T-helper 1 cell treated with Interleukin-12 subunit alpha and Interleukin-12 subunit beta and Interleukin-4 antibody, amounts not matched to agents 30 ng/mL and 1 ng/mL, for 36 hours (primary cell): ENCODE measurements around the gene RASA4B. TPM values are rescaled to one million over a fixed set of nuclear protein-coding genes. Genes with fewer than 3 reads are reported as not detected.

ENCODE experiments used
- total RNA-seq: library from RNA; stranded (reverse); gene quantifications from 2 replicates; pipeline ENCODE4 v1.2.3, GENCODE V29; 2022

The RASA4B gene
- total RNA-seq, 1 donor from 2014 or later = 16.1 TPM

Other genes starting within 250 kb of the RASA4B start
- gene SH2B2, start 230.9 kb downstream of the RASA4B start, total RNA-seq = 1.3 TPM in 2 replicates
- gene SPDYE6, start 161.3 kb downstream of the RASA4B start, total RNA-seq = not detected in 2 replicates
- 27.1 and 27.4 TPM in 2 replicates for gene PRKRIP1, start 121.4 kb downstream of the RASA4B start, total RNA-seq
- gene ORAI2, start 84.2 kb downstream of the RASA4B start, total RNA-seq = 82.5 and 84.9 TPM in 2 replicates
- gene ALKBH4, start 52.9 kb downstream of the RASA4B start, total RNA-seq = 10.3 and 11.4 TPM in 2 replicates
- gene LRWD1, start 52.8 kb downstream of the RASA4B start, total RNA-seq = 27.3 and 30.7 TPM in 2 replicates
- 46.6 and 47.9 TPM in 2 replicates for gene POLR2J, start 38.9 kb downstream of the RASA4B start, total RNA-seq
- gene UPK3BL2, start 25.9 kb upstream of the RASA4B start, total RNA-seq = 25.7 and 29.3 TPM in 2 replicates
- 0.12 TPM in 1 of 2 replicates, not detected in the other for gene SPDYE2, start 33.4 kb upstream of the RASA4B start, total RNA-seq
- gene POLR2J3, start 54.8 kb upstream of the RASA4B start, total RNA-seq = 63.1 and 67.8 TPM in 2 replicates
- 35.6 and 35.7 TPM in 2 replicates for gene RASA4, start 99.0 kb upstream of the RASA4B start, total RNA-seq
- 16.0 and 19.1 TPM in 2 replicates for gene UPK3BL1, start 125.0 kb upstream of the RASA4B start, total RNA-seq
- gene SPDYE2B, start 132.5 kb upstream of the RASA4B start, total RNA-seq = not detected in 2 replicates
- 20.3 and 20.4 TPM in 2 replicates for gene POLR2J2, start 153.9 kb upstream of the RASA4B start, total RNA-seq
- 6.7 and 7.0 TPM in 2 replicates for gene FAM185A, start 231.2 kb upstream of the RASA4B start, total RNA-seq